Heart left ventricle (tissue), 13 donors: ENCODE measurements around the gene N4BP3.

Experiments
- CTCF ChIP-seq, 12 donors: fragments of 200-600 bp; sonication (generic) in 4 of 12; IDR thresholded peaks; one replicate each; pipeline versions ENCODE4 v1.5.0 to v1.8.0; 2018 to 2022; ENCODE audit warnings: antibody characterized with exemption in 12 of 12, mild to moderate bottlenecking in 5 of 12
- POLR2A ChIP-seq, 2 donors: fragments of 450-650 bp; IDR thresholded peaks; one replicate each; pipeline ENCODE4 v1.6.1; 2017; ENCODE audit warnings: antibody characterized with exemption in 2 of 2, mild to moderate bottlenecking in 2 of 2, moderate library complexity in 2 of 2
- donor health status: ischemic (EF 13 %, LVEDD 7.1; RV severe dilation, severe dysfunction).
- donor health status: DM: no; HTN: yes; CAD: no.
- donor health status: DM: no; HTN: no; CAD: no.
- donor health status: ischemic (EF 25% LVEDD 6.9; RV normal size, moderate dysfunction).
- donor health status: ischemic (EF 25% LVEDD 5.7; RV mildly dilated, moderate dysfunction).
- donor health status: ischemic (EF 35%, LVEDD 5.7; RV mildly dilated, moderate dysfunction).
- donor health status: nonischemic (EF 11% LVEDD 7.7; RV severe dilation, severe dysfunction).
- donor health status: DM: yes; HTN: yes; CAD: no.
- donor health status: PGD.
- donor health status: ischemic (EF 29% LVEDD 5.4; RV normal size, mild dysfunction).
- donor health status: nonischemic (EF 23%, LVEDD 6.1; RV moderate dilation, normal function).

GRCh38 chr5:178150977-178151734 is 37.8 kb downstream of the N4BP3 start:
- TF ChIP-seq CTCF (IDR thresholded peaks at IDR 0.05), result no peak
- TF ChIP-seq POLR2A (IDR thresholded peaks at IDR 0.05), result no peak
